Skeletal muscle cell (primary cell): ENCODE measurements around the gene MVB12B.

Source experiments
- DNase-seq: peaks from one replicate; pipeline ENCODE4 v3.0.0-alpha.2; 2010; ENCODE audit warnings: low read depth
- H3K4me3 ChIP-seq: 2 replicates; pipeline ENCODE4 v1.5.1; 2011; ENCODE audit warnings: low read depth, mild to moderate bottlenecking, control low read depth, low read length, moderate library complexity

MVB12B gene

GRCh38 chr9:126418608-126419007, 92.0 kb downstream of the MVB12B start:
- no peak overlapping the region for H3K4me3 ChIP-seq
- DNase-seq, result no peak

- DNase-seq, result no peak
- no peak overlapping the region for H3K4me3 ChIP-seq
Measured at GRCh38 chr9:126419475-126419874, 92.8 kb downstream of the MVB12B start.

- DNase-seq, result no peak
- no peak overlapping the region for H3K4me3 ChIP-seq
Measured at GRCh38 chr9:126420135-126420534, 93.5 kb downstream of the MVB12B start.

GRCh38 chr9:126420643-126421564, 94.3 kb downstream of the MVB12B start:
- no peak for DNase-seq
- H3K4me3 ChIP-seq, result no peak overlapping the region

- no peak for DNase-seq
- H3K4me3 ChIP-seq, result no peak overlapping the region
Measured at GRCh38 chr9:126421567-126422428, 95.2 kb downstream of the MVB12B start.

- no peak for DNase-seq
- H3K4me3 ChIP-seq, result no peak overlapping the region
Measured at GRCh38 chr9:126423142-126423915, 96.7 kb downstream of the MVB12B start.

GRCh38 chr9:126423916-126424185, 97.2 kb downstream of the MVB12B start:
- no peak for DNase-seq
- H3K4me3 ChIP-seq, result no peak overlapping the region

GRCh38 chr9:126424511-126424910, 97.9 kb downstream of the MVB12B start:
- no peak overlapping the region for H3K4me3 ChIP-seq
- DNase-seq, result no peak

- no peak for DNase-seq
- no peak overlapping the region for H3K4me3 ChIP-seq
Measured at GRCh38 chr9:126428534-126429175, 102.0 kb downstream of the MVB12B start.

GRCh38 chr9:126429190-126429589, 102.6 kb downstream of the MVB12B start:
- no peak overlapping the region for H3K4me3 ChIP-seq

GRCh38 chr9:126430124-126430523, 103.5 kb downstream of the MVB12B start:
- no peak overlapping the region for H3K4me3 ChIP-seq
- DNase-seq, result no peak

More at GRCh38 chr9:126429190-126429589, 102.6 kb downstream of the MVB12B start:
- DNase-seq, result no peak

GRCh38 chr9:126431077-126431742, 104.6 kb downstream of the MVB12B start:
- DNase-seq, result no peak
- H3K4me3 ChIP-seq, result no peak overlapping the region

- H3K4me3 ChIP-seq, result no peak overlapping the region
- DNase-seq, result no peak
Measured at GRCh38 chr9:126432659-126433058, 106.0 kb downstream of the MVB12B start.

- DNase-seq, result no peak
- H3K4me3 ChIP-seq, result no peak overlapping the region
Measured at GRCh38 chr9:126435105-126435504, 108.5 kb downstream of the MVB12B start.

- DNase-seq, result no peak
- H3K4me3 ChIP-seq, result no peak overlapping the region
Measured at GRCh38 chr9:126435626-126436025, 109.0 kb downstream of the MVB12B start.

GRCh38 chr9:126436545-126437267, 110.1 kb downstream of the MVB12B start:
- no peak for DNase-seq
- no peak overlapping the region for H3K4me3 ChIP-seq

- no peak for DNase-seq
- no peak overlapping the region for H3K4me3 ChIP-seq
Measured at GRCh38 chr9:126437268-126437666, 110.6 kb downstream of the MVB12B start.

GRCh38 chr9:126437701-126438100, 111.1 kb downstream of the MVB12B start:
- DNase-seq, result no peak
- H3K4me3 ChIP-seq, result no peak overlapping the region
